SH-SY5Y (cell line): ENCODE measurements around the gene BCOR.

Experiments used
- GATA2 ChIP-seq: IDR thresholded peaks from 2 replicates; pipeline ENCODE4 v1.6.1; 2011; ENCODE audit warnings: mild to moderate bottlenecking, low read depth, low read length
- GATA3 ChIP-seq: IDR thresholded peaks from 2 replicates; pipeline ENCODE4 v1.6.1; 2011; ENCODE audit warnings: low read depth, mild to moderate bottlenecking, low read length, moderate library complexity

GRCh38 chrX:40099055-40099958 lies 1.5 kb upstream of the BCOR start:
- TF ChIP-seq GATA2: no peak
- TF ChIP-seq GATA3: no peak
